H1 (cell line): ENCODE data around the gene KCTD10. TPM values are rescaled to one million over a fixed set of nuclear protein-coding genes. Genes with fewer than 3 reads are reported as not detected.

Experiments
- CREB1 ChIP-seq: IDR thresholded peaks from 2 replicates; pipeline ENCODE4 v1.6.1; 2012; ENCODE audit warnings: inconsistent platforms
- polyA plus RNA-seq, 7 experiments: library from polyadenylated mRNA; depleted of rRNA in 3 of 7; stranded (reverse) in 5 of 7; unstranded in 2 of 7; fragments of >200 nt in 5 of 7; fragments of 200-250 nt in 2 of 7; gene quantifications; 1 replicate in 5 of 7; 2 replicates in 1 of 7; 4 replicates in 1 of 7; pipeline versions ENCODE4 v1.2.1 to v1.2.3, GENCODE V29; 2011 to 2013; ENCODE audit warnings: missing spikeins in 2 of 7, mixed read lengths in 2 of 7
- total RNA-seq: library from RNA; stranded (reverse); fragmentation: NEBNext Ultra II Directional; extraction: Animal tissue kit (Norgen Biotek cat#: 25700); gene quantifications from 2 replicates; pipeline ENCODE4 v1.2.1, GENCODE V29; 2021
- TF ChIP-seq, protein P1 (sequence below): fragments of 300-600 bp; sonication (generic); IDR thresholded peaks from 2 replicates; pipeline ENCODE4 v1.7.1; 2012; ENCODE audit warnings: low read length, moderate library complexity, mild to moderate bottlenecking, inconsistent platforms; ENCODE audit not compliant: insufficient replicate concordance
- TF ChIP-seq, protein P2 (sequence below), 3 experiments: IDR thresholded peaks; 1 replicate in 2 of 3; 2 replicates in 1 of 3; pipeline versions ENCODE4 v1.5.1 to v1.6.1; 2011; ENCODE audit warnings: low read length in 3 of 3, mild to moderate bottlenecking in 3 of 3, inconsistent platforms in 2 of 3, low read depth in 1 of 3, moderate library complexity in 1 of 3; ENCODE audit not compliant: insufficient read depth in 1 of 3; ENCODE audit errors: control extremely low read depth in 1 of 3

Gene KCTD10
- total and polyA plus RNA-seq, 2 of the 8 experiments (the other 6 are each of a cell fraction or from before 2014, with no cell fraction given): 45.3 to 52.4 TPM

DNA sequence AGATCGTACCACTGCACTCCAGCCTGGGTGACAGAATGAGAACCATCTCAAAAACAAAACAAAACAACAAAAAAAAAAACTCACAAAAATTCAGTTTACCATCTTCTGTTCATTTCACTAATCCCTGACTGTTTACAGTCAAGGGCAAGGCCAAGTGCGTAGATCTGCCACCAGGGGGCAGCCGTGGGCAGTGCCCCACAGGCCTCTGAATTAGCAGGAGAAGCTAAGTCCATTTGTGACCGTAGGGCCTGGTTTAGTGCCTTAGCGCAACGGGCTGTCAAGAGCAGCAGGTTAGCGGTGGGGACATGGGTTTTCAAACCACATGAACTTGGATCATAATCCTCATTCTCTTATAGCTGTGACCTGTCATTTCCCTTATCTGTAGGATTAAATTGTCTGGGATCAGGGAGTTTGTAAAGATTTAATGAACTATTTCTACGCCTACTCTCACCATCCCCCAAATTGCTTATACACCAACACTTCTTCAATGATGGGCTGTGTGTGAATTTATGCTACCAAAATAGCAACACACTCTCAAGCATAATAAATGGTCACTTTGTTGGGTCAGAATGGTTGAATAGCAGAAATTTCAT lies 49.0 kb downstream of the KCTD10 start (continued):
- TF ChIP-seq, protein P1, sequence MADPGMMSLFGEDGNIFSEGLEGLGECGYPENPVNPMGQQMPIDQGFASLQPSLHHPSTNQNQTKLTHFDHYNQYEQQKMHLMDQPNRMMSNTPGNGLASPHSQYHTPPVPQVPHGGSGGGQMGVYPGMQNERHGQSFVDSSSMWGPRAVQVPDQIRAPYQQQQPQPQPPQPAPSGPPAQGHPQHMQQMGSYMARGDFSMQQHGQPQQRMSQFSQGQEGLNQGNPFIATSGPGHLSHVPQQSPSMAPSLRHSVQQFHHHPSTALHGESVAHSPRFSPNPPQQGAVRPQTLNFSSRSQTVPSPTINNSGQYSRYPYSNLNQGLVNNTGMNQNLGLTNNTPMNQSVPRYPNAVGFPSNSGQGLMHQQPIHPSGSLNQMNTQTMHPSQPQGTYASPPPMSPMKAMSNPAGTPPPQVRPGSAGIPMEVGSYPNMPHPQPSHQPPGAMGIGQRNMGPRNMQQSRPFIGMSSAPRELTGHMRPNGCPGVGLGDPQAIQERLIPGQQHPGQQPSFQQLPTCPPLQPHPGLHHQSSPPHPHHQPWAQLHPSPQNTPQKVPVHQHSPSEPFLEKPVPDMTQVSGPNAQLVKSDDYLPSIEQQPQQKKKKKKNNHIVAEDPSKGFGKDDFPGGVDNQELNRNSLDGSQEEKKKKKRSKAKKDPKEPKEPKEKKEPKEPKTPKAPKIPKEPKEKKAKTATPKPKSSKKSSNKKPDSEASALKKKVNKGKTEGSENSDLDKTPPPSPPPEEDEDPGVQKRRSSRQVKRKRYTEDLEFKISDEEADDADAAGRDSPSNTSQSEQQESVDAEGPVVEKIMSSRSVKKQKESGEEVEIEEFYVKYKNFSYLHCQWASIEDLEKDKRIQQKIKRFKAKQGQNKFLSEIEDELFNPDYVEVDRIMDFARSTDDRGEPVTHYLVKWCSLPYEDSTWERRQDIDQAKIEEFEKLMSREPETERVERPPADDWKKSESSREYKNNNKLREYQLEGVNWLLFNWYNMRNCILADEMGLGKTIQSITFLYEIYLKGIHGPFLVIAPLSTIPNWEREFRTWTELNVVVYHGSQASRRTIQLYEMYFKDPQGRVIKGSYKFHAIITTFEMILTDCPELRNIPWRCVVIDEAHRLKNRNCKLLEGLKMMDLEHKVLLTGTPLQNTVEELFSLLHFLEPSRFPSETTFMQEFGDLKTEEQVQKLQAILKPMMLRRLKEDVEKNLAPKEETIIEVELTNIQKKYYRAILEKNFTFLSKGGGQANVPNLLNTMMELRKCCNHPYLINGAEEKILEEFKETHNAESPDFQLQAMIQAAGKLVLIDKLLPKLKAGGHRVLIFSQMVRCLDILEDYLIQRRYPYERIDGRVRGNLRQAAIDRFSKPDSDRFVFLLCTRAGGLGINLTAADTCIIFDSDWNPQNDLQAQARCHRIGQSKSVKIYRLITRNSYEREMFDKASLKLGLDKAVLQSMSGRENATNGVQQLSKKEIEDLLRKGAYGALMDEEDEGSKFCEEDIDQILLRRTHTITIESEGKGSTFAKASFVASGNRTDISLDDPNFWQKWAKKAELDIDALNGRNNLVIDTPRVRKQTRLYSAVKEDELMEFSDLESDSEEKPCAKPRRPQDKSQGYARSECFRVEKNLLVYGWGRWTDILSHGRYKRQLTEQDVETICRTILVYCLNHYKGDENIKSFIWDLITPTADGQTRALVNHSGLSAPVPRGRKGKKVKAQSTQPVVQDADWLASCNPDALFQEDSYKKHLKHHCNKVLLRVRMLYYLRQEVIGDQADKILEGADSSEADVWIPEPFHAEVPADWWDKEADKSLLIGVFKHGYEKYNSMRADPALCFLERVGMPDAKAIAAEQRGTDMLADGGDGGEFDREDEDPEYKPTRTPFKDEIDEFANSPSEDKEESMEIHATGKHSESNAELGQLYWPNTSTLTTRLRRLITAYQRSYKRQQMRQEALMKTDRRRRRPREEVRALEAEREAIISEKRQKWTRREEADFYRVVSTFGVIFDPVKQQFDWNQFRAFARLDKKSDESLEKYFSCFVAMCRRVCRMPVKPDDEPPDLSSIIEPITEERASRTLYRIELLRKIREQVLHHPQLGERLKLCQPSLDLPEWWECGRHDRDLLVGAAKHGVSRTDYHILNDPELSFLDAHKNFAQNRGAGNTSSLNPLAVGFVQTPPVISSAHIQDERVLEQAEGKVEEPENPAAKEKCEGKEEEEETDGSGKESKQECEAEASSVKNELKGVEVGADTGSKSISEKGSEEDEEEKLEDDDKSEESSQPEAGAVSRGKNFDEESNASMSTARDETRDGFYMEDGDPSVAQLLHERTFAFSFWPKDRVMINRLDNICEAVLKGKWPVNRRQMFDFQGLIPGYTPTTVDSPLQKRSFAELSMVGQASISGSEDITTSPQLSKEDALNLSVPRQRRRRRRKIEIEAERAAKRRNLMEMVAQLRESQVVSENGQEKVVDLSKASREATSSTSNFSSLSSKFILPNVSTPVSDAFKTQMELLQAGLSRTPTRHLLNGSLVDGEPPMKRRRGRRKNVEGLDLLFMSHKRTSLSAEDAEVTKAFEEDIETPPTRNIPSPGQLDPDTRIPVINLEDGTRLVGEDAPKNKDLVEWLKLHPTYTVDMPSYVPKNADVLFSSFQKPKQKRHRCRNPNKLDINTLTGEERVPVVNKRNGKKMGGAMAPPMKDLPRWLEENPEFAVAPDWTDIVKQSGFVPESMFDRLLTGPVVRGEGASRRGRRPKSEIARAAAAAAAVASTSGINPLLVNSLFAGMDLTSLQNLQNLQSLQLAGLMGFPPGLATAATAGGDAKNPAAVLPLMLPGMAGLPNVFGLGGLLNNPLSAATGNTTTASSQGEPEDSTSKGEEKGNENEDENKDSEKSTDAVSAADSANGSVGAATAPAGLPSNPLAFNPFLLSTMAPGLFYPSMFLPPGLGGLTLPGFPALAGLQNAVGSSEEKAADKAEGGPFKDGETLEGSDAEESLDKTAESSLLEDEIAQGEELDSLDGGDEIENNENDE: no peak
- peak; percentile 55; the same call in 1 of the 2 replicates for TF ChIP-seq CREB1
- TF ChIP-seq, protein P2, sequence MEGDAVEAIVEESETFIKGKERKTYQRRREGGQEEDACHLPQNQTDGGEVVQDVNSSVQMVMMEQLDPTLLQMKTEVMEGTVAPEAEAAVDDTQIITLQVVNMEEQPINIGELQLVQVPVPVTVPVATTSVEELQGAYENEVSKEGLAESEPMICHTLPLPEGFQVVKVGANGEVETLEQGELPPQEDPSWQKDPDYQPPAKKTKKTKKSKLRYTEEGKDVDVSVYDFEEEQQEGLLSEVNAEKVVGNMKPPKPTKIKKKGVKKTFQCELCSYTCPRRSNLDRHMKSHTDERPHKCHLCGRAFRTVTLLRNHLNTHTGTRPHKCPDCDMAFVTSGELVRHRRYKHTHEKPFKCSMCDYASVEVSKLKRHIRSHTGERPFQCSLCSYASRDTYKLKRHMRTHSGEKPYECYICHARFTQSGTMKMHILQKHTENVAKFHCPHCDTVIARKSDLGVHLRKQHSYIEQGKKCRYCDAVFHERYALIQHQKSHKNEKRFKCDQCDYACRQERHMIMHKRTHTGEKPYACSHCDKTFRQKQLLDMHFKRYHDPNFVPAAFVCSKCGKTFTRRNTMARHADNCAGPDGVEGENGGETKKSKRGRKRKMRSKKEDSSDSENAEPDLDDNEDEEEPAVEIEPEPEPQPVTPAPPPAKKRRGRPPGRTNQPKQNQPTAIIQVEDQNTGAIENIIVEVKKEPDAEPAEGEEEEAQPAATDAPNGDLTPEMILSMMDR (IDR thresholded peaks at IDR 0.05; ENCODE audit: control extremely low read depth in 1 of 3, insufficient read depth in 1 of 3, low read depth in 1 of 3, low read length in 3 of 3): peak; percentile 91 to 97 (median 93)
